Uterus (tissue), 2 donors: ENCODE data around the gene GTPBP3.

Experiments used
- CTCF ChIP-seq, 4 experiments: fragments of 200-600 bp in 2 of 4; fragments of 450-650 bp in 2 of 4; sonication (generic) in 2 of 4; IDR thresholded peaks; one replicate each; pipeline ENCODE4 v1.5.1; 2016 to 2019; ENCODE audit warnings: antibody characterized with exemption in 4 of 4, mild to moderate bottlenecking in 2 of 4, moderate library complexity in 1 of 4
- POLR2A ChIP-seq, 2 donors: fragments of 450-650 bp; IDR thresholded peaks; one replicate each; pipeline ENCODE4 v1.6.1; 2016; ENCODE audit warnings: antibody characterized with exemption in 2 of 2, mild to moderate bottlenecking in 1 of 2, moderate library complexity in 1 of 2

DNA sequence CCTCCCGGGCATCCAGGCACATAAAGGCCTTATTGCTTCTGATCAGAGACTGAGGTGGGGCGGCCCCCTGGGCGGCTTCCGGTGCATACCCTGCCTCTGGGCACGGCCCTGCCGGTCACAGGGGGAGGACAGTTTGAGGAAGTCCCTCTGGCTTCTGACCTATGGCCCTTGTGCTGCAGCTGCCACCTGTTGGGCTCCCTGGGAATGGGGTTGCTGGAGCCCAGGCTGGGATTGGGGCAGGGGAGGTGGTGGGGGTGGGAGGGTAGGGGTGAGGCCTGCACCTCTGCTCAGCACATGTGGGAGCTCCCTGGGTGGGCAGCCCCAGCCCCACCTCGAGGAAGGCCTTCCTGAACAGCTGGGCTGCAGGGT, 13.4 kb upstream of the GTPBP3 start:
- TF ChIP-seq CTCF (IDR thresholded peaks at IDR 0.05) (no peak), POLR2A (IDR thresholded peaks at IDR 0.05) (no peak)
